ELF-1 (cell line): ENCODE data around the gene FAT2.
"Not testable (repeated sequence)": the region's sequence is repeated elsewhere in the genome, so short reads cannot be mapped to it uniquely, and the experiment has no call there.

Experiments used
- DNase-seq: peaks from one replicate; pipeline ENCODE4 v3.0.0-alpha.2; 2016; ENCODE audit warnings: low read depth, low spot score

FAT2 gene

DNA sequence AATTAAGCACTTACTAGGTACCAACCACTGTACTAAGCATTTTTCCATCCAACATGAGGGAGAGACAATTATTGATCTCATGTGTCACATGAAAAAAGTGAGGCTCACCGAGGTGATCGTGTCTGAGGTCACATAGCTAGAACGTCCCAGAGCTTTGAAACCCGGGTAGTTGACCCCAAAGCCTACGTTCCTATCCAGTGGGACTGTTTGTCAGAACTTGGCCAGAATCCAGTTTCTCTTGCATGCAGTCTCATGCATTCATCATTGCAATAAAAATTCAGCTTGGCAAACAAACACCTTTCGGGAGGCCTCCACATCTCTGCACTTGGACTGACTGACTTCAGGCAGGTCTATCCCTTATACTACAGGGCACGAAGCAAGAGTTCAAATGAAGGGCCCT lies 23.4 kb upstream of the FAT2 start:
- no peak for DNase-seq

- DNase-seq = no peak
Measured at GRCh38 chr5:151612689-151613427, 21.7 kb upstream of the FAT2 start.

DNA sequence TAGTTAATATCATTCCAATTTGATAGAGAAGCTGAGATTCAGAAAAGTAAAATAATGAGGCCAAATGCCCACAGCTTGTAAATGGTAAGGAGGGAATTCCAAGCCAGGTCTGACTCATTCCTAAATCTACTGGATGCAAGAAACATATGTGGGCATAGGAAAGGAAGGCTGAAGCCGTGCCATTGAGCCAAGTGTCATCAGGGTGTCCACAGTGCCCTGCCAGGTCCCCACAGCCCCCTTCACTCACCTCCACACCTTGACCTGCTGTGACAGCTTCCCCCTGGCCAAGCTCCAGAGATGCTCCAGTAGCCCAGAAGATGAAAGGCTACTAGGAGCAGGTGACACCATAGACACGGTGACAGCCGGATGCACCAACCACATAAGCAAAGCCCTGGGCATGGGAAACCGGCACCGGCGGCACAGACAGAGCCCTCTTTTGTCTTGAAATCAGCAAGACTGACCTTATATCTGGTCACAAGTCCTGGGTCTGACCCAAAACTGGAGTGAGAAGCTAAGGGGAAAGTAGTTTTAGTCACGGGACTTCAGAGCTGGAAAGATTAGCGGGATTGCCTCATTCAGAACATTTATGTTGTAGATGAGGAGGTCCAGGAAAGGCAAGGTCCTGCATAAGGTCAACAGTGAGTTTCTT lies 20.1 kb upstream of the FAT2 start:
- no peak for DNase-seq

- no peak for DNase-seq
Measured at GRCh38 chr5:151608522-151608921, 17.4 kb upstream of the FAT2 start.

GRCh38 chr5:151607304-151607703 lies 16.2 kb upstream of the FAT2 start:
- DNase-seq = no peak

- no peak for DNase-seq
Measured at GRCh38 chr5:151605559-151605958, 14.4 kb upstream of the FAT2 start.

DNA sequence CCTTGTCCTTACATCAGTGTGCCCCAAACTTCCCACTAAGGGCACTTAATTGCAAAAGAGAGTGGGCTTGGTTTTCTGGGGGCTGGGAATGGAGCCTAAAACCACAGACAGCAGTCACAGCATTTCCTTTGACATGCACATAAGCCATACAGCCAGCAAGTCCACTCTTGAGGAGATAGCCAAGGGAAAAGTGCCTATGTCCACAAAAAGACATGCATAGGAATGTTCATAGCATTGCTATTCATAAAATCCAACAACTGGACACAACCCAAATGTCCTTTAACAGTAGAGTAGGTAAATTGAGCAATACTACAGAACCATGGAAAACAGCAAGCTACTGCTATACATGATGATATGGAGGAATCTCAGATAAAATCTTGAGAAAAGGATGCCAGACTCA lies 11.7 kb upstream of the FAT2 start:
- no peak for DNase-seq

DNA sequence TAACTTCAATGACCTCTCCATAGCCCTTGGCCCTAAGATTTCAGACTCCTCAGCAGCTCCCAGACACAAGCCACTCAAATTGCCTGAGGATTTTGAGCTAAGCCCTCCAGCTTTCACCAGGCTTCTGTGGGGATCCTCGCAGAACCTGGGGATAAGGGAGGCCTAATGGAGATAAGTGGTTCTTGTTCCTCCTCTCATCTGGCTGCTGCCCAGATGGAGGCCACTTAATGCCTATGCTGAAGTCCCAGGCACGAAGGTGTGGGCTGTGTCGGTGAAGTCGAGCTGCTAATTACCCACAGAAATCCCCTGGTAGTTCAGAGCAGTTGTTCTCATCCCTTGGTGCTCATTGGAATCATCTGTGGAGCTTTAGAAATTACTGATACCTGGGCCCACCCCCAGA lies 10.3 kb upstream of the FAT2 start:
- no peak for DNase-seq

DNA sequence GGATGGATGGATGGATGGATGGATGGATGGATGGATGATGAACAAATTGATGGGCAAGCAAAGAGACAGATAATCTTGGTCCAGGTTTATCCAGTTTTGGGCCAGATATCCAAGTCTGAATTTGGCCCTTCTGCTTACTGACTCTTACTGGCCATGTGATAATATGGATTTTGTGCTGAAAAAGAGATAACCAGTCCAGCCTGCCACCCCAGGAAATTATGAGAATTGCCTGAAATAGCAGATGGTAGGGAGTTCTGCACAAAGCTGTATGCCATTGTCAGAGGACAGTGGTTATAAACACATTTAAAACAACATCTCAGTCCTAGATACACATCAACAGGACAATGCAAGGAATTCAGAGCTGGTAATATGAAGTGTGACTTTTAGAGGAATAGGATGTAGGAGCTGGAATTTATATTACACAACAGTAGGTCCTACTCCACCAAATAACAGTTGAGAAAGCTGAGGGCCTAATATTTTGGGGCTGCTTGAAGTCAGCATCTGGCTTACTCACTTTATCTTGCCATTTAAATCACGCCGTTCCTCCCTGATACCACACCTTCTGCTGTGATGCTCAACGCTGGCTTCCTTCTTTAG lies 9.0 kb upstream of the FAT2 start:
- DNase-seq = no peak

- no peak for DNase-seq
Measured at GRCh38 chr5:151598984-151599383, 7.9 kb upstream of the FAT2 start.

DNA sequence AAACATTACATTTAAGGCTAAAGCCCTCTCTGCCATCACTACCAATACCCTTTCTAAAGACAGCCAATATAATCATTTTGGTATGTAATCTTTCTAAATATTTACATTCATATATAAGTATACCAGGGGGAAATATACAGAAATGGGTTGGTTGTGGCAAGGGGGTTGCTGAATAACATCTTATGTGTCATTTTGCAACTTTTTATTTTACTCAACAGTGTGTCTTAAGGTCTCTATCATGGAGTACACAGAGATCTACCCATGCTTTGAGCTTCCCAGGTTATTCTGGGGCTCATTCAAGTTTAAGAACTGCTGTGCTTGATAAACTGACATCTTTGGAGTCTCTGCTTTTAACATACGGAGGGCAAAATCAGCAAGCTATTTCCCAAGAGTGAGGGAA lies 7.4 kb upstream of the FAT2 start:
- DNase-seq = no peak

DNA sequence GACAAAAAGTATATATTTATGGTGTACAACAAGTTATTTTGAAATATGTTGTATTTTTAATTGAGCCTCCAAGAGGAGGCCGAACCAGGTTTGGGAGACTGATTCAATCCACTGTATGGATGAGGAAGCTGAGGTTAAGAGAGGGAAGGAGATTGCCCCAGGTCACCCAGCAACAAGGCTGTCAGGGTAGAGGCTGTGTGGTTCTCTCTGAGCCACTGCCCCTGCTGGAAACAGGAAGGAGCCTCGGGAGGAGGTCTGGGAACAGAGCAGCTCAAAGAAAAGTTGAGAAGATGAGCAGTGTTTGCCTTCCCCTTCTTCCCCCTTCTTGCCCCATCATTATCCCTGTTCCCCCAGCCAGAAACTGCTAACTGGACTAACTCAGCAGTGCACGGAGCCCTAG lies 6.6 kb upstream of the FAT2 start:
- DNase-seq = peak; percentile 42

DNA sequence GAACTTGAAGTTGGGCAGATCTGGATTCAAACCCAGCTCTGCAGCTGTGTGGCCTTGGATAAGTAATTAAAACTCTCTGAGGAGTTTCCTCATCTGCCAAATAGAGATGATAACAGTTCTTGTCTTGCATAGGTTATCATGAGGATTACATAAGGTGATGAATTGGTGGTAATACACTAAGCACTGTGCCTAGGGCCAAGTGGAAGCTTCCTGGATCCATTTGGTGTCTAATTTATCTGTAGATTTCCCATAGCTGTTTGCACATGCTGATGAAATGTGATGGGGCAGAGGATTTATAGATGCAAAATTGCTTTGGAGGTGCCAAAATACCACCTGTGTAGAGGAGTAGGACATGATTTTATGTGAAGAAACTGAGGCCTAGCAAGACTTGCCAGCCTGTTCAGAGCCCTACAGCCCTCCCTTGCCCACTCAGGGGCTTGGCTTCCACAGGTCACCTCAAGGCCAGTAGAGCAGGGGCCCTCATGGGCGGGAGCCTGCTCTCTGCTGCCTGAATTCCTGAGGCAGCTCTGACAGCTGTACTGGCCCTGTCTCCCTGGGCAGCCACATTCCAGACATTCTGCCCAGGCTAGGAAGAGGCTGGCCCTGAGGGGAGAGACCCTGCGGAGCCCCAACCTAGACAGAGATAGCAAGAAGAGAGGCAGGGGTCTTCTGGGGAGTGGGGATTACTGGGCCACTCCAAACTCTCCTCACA lies 5.9 kb upstream of the FAT2 start:
- DNase-seq = peak; percentile 89

- no peak for DNase-seq
Measured at GRCh38 chr5:151595411-151595826, 4.3 kb upstream of the FAT2 start.

DNA sequence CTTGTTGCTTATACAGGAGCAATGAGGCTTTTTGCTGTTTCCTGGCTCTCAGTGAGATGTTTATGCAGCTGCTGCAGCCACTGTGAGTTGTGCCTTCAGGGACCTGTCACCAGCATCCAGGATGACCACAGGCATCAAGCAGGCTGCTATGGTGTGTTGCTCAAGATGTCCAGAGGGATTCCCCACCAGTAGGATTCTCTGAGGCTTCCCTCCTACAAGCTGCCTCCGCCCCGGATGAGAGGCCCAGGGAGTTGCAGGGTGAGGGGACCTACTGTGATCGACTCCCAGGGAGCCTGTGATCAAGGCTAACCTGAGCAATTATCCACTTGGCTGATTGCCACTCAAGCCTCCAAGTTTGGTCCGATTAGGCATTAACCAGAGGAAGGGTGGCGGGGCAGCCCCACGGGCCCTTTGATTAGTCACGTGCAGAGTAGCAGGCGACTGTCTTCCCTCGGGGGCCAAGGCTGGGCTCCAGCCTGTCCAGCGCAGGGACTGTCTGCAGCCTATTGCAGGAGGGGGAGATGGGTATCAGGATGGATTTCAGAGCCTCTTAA lies 1.8 kb upstream of the FAT2 start:
- DNase-seq = peak; percentile 83

GRCh38 chr5:151589878-151590570 lies 1.1 kb downstream of the FAT2 start:
- no peak for DNase-seq

DNA sequence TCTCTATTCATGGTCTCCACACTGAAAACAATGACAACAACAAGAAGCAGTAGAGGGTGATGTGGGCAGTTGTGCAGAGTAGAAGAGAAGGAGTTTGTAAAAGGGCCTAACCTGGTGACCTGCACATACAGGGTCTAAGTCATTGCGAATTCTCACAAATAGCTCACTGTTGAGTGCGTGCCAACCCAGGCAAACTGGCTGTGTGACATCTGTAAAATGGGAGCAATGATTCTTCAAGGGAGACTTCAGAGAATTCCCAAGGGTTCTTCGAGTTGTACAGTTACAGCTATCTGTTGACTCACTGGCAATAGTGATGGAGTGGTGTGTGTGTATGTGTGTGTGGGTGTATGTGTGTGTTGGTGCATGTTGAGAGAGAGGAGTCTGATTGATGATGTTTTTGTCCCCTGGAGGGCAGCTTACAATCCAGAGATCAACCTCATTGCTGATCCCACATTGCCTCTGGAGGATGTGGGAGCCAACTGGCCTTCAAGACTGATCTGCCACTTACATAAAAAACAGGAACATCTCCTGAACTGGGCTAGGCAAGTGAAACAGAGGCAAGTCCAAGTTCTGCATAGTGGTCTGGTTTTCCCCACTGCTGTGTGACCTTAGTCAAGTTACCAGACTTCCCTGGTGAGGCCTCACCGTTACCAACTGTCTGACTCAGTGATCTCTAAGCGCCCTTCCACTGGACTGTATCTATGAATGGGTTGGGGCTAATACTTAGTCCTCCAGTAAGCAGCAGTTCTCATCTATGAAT lies 3.2 kb downstream of the FAT2 start:
- DNase-seq = no peak

DNA sequence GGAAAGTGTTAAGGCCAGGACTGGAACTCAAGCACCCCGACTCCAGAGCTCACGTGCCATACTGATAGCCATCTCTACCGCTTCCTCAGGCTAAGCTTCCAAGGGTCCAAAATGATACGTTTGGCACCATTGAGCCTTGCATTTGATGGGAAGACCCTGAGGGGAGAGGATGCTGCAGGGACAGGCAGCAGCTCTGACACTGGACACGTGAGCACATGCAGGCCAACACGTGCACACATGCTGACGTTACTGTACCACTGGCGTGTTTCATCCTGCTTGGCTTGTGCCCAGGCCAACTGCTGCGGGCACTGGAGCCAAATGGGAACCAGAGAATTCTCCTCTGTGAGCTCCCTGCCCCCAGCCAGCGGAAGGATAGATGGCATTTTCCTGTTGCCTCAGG lies 5.2 kb downstream of the FAT2 start:
- no peak for DNase-seq

DNA sequence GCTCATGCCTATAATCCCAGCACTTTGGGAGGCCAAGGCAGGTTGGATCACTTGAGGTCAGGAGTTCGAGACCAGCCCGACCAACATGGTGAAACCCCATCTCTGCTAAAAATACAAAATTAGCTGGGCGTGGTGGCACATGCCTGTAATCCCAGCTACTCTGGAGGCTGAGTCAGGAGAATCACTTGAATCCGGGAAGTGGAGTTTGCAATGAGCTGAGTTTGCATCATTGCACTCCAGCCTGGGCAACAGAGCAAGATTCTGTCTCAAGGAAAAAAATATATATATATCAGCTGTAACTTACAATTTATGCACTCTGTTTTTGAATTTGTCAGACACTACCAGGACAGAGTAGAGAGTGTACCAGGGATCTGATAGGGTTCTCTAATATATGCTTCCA lies 5.8 kb downstream of the FAT2 start:
- DNase-seq = not testable (repeated sequence)

- no peak for DNase-seq
Measured at GRCh38 chr5:151584057-151584937, 6.8 kb downstream of the FAT2 start.
